Thyroid gland (tissue), 4 donors: ENCODE results near the gene DAGLB.

Source experiments
- CTCF ChIP-seq, 6 experiments: fragments of 200-600 bp in 3 of 6; fragments of 450-650 bp in 3 of 6; sonication (generic) in 3 of 6; IDR thresholded peaks; one replicate each; pipeline ENCODE4 v1.5.1; 2016 to 2019; ENCODE audit warnings: antibody characterized with exemption in 6 of 6, mild to moderate bottlenecking in 2 of 6, inconsistent platforms in 1 of 6, moderate library complexity in 1 of 6
- POLR2A ChIP-seq, 2 donors: fragments of 450-650 bp; IDR thresholded peaks; one replicate each; pipeline ENCODE4 v1.6.1; 2017; ENCODE audit warnings: antibody characterized with exemption in 2 of 2, mild to moderate bottlenecking in 2 of 2, moderate library complexity in 1 of 2

GRCh38 chr7:6382817-6383216 lies 64.9 kb downstream of the DAGLB start:
- no peak for TF ChIP-seq CTCF (IDR thresholded peaks at IDR 0.05)
- TF ChIP-seq POLR2A (IDR thresholded peaks at IDR 0.05) = no peak
